GM19397 (cell line): Measurements from ENCODE around the gene ZNF598.

Experiments used
- ATAC-seq: cut with Tn5 transposase; IDR thresholded peaks from one replicate; pipeline ENCODE4 v1.9.1; 2021; ENCODE audit warnings: mild to moderate bottlenecking, moderate library complexity; ENCODE audit not compliant: unreplicated experiment

ZNF598 gene

GRCh38 chr16:2008009-2008526 is 1.6 kb downstream of the ZNF598 start:
- ATAC-seq, result no peak

GRCh38 chr16:2007081-2007836 is 2.4 kb downstream of the ZNF598 start:
- no peak for ATAC-seq

GRCh38 chr16:2006317-2006716 is 3.3 kb downstream of the ZNF598 start:
- ATAC-seq, result no peak

- ATAC-seq, result no peak
These were observed 4.0 kb downstream of the ZNF598 start for GRCh38 chr16:2005646-2006045.

- no peak for ATAC-seq
These were observed 4.7 kb downstream of the ZNF598 start for GRCh38 chr16:2004795-2005517.

GRCh38 chr16:2003827-2004641 is 5.6 kb downstream of the ZNF598 start:
- no peak for ATAC-seq

GRCh38 chr16:2003231-2003826 is 6.3 kb downstream of the ZNF598 start:
- ATAC-seq, result no peak

GRCh38 chr16:2002406-2003230 is 7.0 kb downstream of the ZNF598 start:
- ATAC-seq, result no peak

- no peak for ATAC-seq
These were observed 7.9 kb downstream of the ZNF598 start for GRCh38 chr16:2001456-2002355.

GRCh38 chr16:2001035-2001434 is 8.6 kb downstream of the ZNF598 start:
- ATAC-seq, result no peak

- no peak for ATAC-seq
These were observed 9.6 kb downstream of the ZNF598 start for GRCh38 chr16:1999866-2000514.

GRCh38 chr16:1998852-1999801 is 10.5 kb downstream of the ZNF598 start:
- ATAC-seq, result no peak

GRCh38 chr16:1998360-1998835 is 11.2 kb downstream of the ZNF598 start:
- ATAC-seq, result no peak

- ATAC-seq, result no peak
These were observed 11.9 kb downstream of the ZNF598 start for GRCh38 chr16:1997494-1998359.

GRCh38 chr16:1993731-1994131 is 15.9 kb downstream of the ZNF598 start:
- ATAC-seq, result no peak

GRCh38 chr16:1992704-1993317 is 16.8 kb downstream of the ZNF598 start:
- ATAC-seq, result no peak
